Smooth muscle cell (in vitro differentiated cells): Measurements from ENCODE around the gene CCDC90B. TPM values are rescaled to one million over a fixed set of nuclear protein-coding genes. Genes with fewer than 3 reads are reported as not detected.

Source experiments
- DNase-seq: peaks from one replicate; lab custom pipeline; 2025; ENCODE audit not compliant: unreplicated experiment; lab: John Stamatoyannopoulos, UW
- H2AFZ ChIP-seq: fragments of 200-600 bp; sonication (generic); 2 replicates; pipeline ENCODE4 v1.6.0; 2016; ENCODE audit warnings: antibody characterized with exemption, low read depth, mild to moderate bottlenecking
- H3F3A ChIP-seq: fragments of 200-600 bp; sonication (generic); 2 replicates; pipeline ENCODE4 v1.6.0; 2017; ENCODE audit warnings: antibody characterized with exemption, low read depth
- H3K27ac ChIP-seq: fragments of 200-600 bp; sonication (generic); 2 replicates; pipeline ENCODE4 v1.5.1; 2016; ENCODE audit warnings: low read depth, mild to moderate bottlenecking
- H3K27me3 ChIP-seq: fragments of 200-600 bp; sonication (generic); 2 replicates; pipeline ENCODE4 v1.6.1; 2016; ENCODE audit warnings: low read depth, mild to moderate bottlenecking
- H3K36me3 ChIP-seq: fragments of 200-600 bp; sonication (generic); 2 replicates; pipeline ENCODE4 v1.5.1; 2016; ENCODE audit warnings: low read depth
- H3K4me1 ChIP-seq: fragments of 200-600 bp; sonication (generic); 2 replicates; pipeline ENCODE4 v1.5.1; 2016; ENCODE audit warnings: low read depth
- H3K4me2 ChIP-seq: fragments of 200-600 bp; sonication (generic); 2 replicates; pipeline ENCODE4 v1.6.0; 2016; ENCODE audit warnings: mild to moderate bottlenecking
- H3K4me3 ChIP-seq: fragments of 200-600 bp; sonication (generic); 2 replicates; pipeline ENCODE4 v1.5.1; 2016; ENCODE audit warnings: mild to moderate bottlenecking
- H3K79me2 ChIP-seq: fragments of 200-600 bp; sonication (generic); 2 replicates; pipeline ENCODE4 v1.6.0; 2016; ENCODE audit warnings: low read depth, mild to moderate bottlenecking
- H3K9ac ChIP-seq: fragments of 200-600 bp; sonication (generic); 2 replicates; pipeline ENCODE4 v1.6.0; 2016; ENCODE audit warnings: low read depth
- H3K9me3 ChIP-seq: fragments of 200-600 bp; sonication (generic); replicated peaks from 2 replicates; pipeline ENCODE4 v1.5.1; 2016; ENCODE audit warnings: low read depth
- H4K20me1 ChIP-seq: fragments of 200-600 bp; sonication (generic); 2 replicates; pipeline ENCODE4 v1.6.0; 2016; ENCODE audit warnings: low read depth
- CTCF ChIP-seq: fragments of 200-600 bp; sonication (generic); IDR thresholded peaks from 2 replicates; pipeline ENCODE4 v1.5.1; 2017; ENCODE audit warnings: borderline replicate concordance, mild to moderate bottlenecking, antibody characterized with exemption; ENCODE audit not compliant: insufficient read depth, poor library complexity, severe bottlenecking
- WGBS: methylation state at CpG from one replicate; pipeline ENCODE4 v1.1.7; 2016; ENCODE audit warnings: low lambda C conversion rate; 5-methylcytosine and 5-hydroxymethylcytosine counted together
- polyA plus RNA-seq: library from polyadenylated mRNA; unstranded; fragments of >200 nt; fragmentation: Nextera tagmentation; extraction: Ambion mirVana; gene quantifications from 2 replicates; pipeline ENCODE4 v1.2.1, GENCODE V29; 2016
- total RNA-seq: library from RNA; depleted of rRNA; stranded (reverse); fragments of >200 nt; gene quantifications from 2 replicates; pipeline ENCODE4 v1.2.3, GENCODE V29; 2014

Gene CCDC90B
- total and polyA plus RNA-seq, 2 experiments from 2014 or later, result 60.2 to 86.4 TPM

- no peak for TF ChIP-seq CTCF
- Histone ChIP-seq H3K27me3 (no peaks in the 10 kb centered on the region), H3K9me3 (no peaks in the 10 kb centered on the region), H3K9ac (no peak overlapping the region), H3K79me2 (no peaks in the 10 kb centered on the region), H3K4me1 (no peaks in the 10 kb centered on the region), H4K20me1 (no peaks in the 10 kb centered on the region), H3K27ac (no peak overlapping the region), H3K4me2 (no peak overlapping the region), H3K36me3 (no peaks in the 10 kb centered on the region), H3F3A (no peaks in the 10 kb centered on the region), H3K4me3 (no peak overlapping the region), H2AFZ (no peak overlapping the region)
- DNase-seq, result no peak
- WGBS, result 97% methylated on average over 4 of the region's 4 CpGs
Measured at GRCh38 chr11:83294208-83294607, 8.0 kb upstream of the CCDC90B start.

- Histone ChIP-seq H3K4me3 (no peak overlapping the region), H4K20me1 (no peaks in the 10 kb centered on the region), H3F3A (no peaks in the 10 kb centered on the region), H2AFZ (no peak overlapping the region), H3K9ac (no peak overlapping the region), H3K36me3 (no peaks in the 10 kb centered on the region), H3K4me2 (no peak overlapping the region), H3K27me3 (no peaks in the 10 kb centered on the region), H3K4me1 (no peaks in the 10 kb centered on the region), H3K79me2 (no peaks in the 10 kb centered on the region), H3K9me3 (no peaks in the 10 kb centered on the region), H3K27ac (no peak overlapping the region)
- TF ChIP-seq CTCF, result no peak
- WGBS, result 87% methylated on average over 4 of the region's 4 CpGs
- DNase-seq, result no peak
Measured at GRCh38 chr11:83293457-83293774, 7.2 kb upstream of the CCDC90B start.

- Histone ChIP-seq H3K27me3 (no peaks in the 10 kb centered on the region), H3K79me2 (no peaks in the 10 kb centered on the region), H3K27ac (no peak overlapping the region), H3K9me3 (no peaks in the 10 kb centered on the region), H3K4me1 (no peaks in the 10 kb centered on the region), H3K36me3 (no peaks in the 10 kb centered on the region), H2AFZ (peak overlapping the region; percentile 47), H3K9ac (no peak overlapping the region), H3K4me3 (no peak overlapping the region), H4K20me1 (no peaks in the 10 kb centered on the region), H3K4me2 (peak overlapping the region; percentile 75), H3F3A (no peaks in the 10 kb centered on the region)
- peak; percentile 71 for TF ChIP-seq CTCF
- WGBS, result 44% methylated on average over 7 of the region's 7 CpGs
- no peak for DNase-seq
Measured at GRCh38 chr11:83292709-83293456, 6.7 kb upstream of the CCDC90B start.

- no peak overlapping the region for H3K4me2 ChIP-seq
- no peaks in the 10 kb centered on the region for H3K9me3 ChIP-seq
- 94% methylated on average over 6 of the region's 6 CpGs for WGBS
- no peaks in the 10 kb centered on the region for H3K36me3 ChIP-seq
- H3K27me3 ChIP-seq, result no peaks in the 10 kb centered on the region
- H3K79me2 ChIP-seq, result peaks cover 27% of the 10 kb centered on the region
- no peaks in the 10 kb centered on the region for H4K20me1 ChIP-seq
- H3K4me3 ChIP-seq, result no peak overlapping the region
- no peak for TF ChIP-seq CTCF
- no peak for DNase-seq
- no peak overlapping the region for H2AFZ ChIP-seq
- peaks cover 19% of the 10 kb centered on the region for H3K4me1 ChIP-seq
- peaks cover 6% of the 10 kb centered on the region for H3F3A ChIP-seq
- no peak overlapping the region for H3K27ac ChIP-seq
- H3K9ac ChIP-seq, result no peak overlapping the region
Measured at GRCh38 chr11:83287631-83288030, 1.5 kb upstream of the CCDC90B start.
